Stimulated activated CD8-positive, alpha-beta memory T cell treated with anti-CD3 and anti-CD28 coated beads, Interleukin-15, amount 100 ng/mL, for 24 hours (primary cell): ENCODE data around the gene SLC1A2.

Experiments
- DNase-seq: peaks from one replicate; pipeline ENCODE4 v3.0.0-alpha.2; 2020; ENCODE audit warnings: low read depth

The SLC1A2 gene

GRCh38 chr11:35302398-35302797 is 117.0 kb downstream of the SLC1A2 start:
- DNase-seq = no peak

GRCh38 chr11:35298369-35298768 is 121.0 kb downstream of the SLC1A2 start:
- no peak for DNase-seq

GRCh38 chr11:35295751-35296150 is 123.6 kb downstream of the SLC1A2 start:
- no peak for DNase-seq

- no peak for DNase-seq
These were observed 125.7 kb downstream of the SLC1A2 start for GRCh38 chr11:35293699-35294098.

GRCh38 chr11:35293035-35293434 is 126.3 kb downstream of the SLC1A2 start:
- no peak for DNase-seq

- DNase-seq = no peak
These were observed 127.1 kb downstream of the SLC1A2 start for GRCh38 chr11:35292279-35292678.

- DNase-seq = no peak
These were observed 128.5 kb downstream of the SLC1A2 start for GRCh38 chr11:35290876-35291275.

- no peak for DNase-seq
These were observed 129.5 kb downstream of the SLC1A2 start for GRCh38 chr11:35289821-35290220.

- no peak for DNase-seq
These were observed 130.4 kb downstream of the SLC1A2 start for GRCh38 chr11:35288817-35289541.

- DNase-seq = no peak
These were observed 131.0 kb downstream of the SLC1A2 start for GRCh38 chr11:35288309-35288708.

GRCh38 chr11:35287344-35287890 is 131.9 kb downstream of the SLC1A2 start:
- DNase-seq = no peak

- DNase-seq = no peak
These were observed 133.2 kb downstream of the SLC1A2 start for GRCh38 chr11:35286126-35286525.

- DNase-seq = no peak
These were observed 133.9 kb downstream of the SLC1A2 start for GRCh38 chr11:35285471-35285870.

- DNase-seq = no peak
These were observed 137.0 kb downstream of the SLC1A2 start for GRCh38 chr11:35282221-35282882.

GRCh38 chr11:35281169-35281688 is 138.1 kb downstream of the SLC1A2 start:
- DNase-seq = no peak

GRCh38 chr11:35280727-35281126 is 138.6 kb downstream of the SLC1A2 start:
- no peak for DNase-seq

GRCh38 chr11:35277827-35278226 is 141.5 kb downstream of the SLC1A2 start:
- no peak for DNase-seq

GRCh38 chr11:35276396-35277145 is 142.8 kb downstream of the SLC1A2 start:
- no peak for DNase-seq

GRCh38 chr11:35275786-35276170 is 143.6 kb downstream of the SLC1A2 start:
- DNase-seq = no peak

GRCh38 chr11:35274909-35275785 is 144.2 kb downstream of the SLC1A2 start:
- no peak for DNase-seq

GRCh38 chr11:35272391-35272902 is 146.9 kb downstream of the SLC1A2 start:
- peak; percentile 2 for DNase-seq
